ENCODE results near the gene RAMACL.
"Not testable (repeated sequence)": the region's sequence is repeated elsewhere in the genome, so short reads cannot be mapped to it uniquely, and the experiment has no call there.

The RAMACL gene

GRCh38 chr6:166553563-166554271 is 32.8 kb downstream of the RAMACL start:
- Histone ChIP-seq H3K9me3 (ENCODE audit: control insufficient read depth, insufficient read depth, low read length) (no peaks in the 10 kb centered on the region), H3K9ac (ENCODE audit: low read depth, low read length) (no peak overlapping the region), H3K4me1 (ENCODE audit: insufficient read depth, low read length) (peaks cover 12% of the 10 kb centered on the region), H3K36me3 (ENCODE audit: insufficient read depth, low read length) (no peaks in the 10 kb centered on the region)

GRCh38 chr6:166552600-166552999 is 33.9 kb downstream of the RAMACL start:
- Histone ChIP-seq H3K9ac (ENCODE audit: low read depth, low read length) (no peak overlapping the region), H3K36me3 (ENCODE audit: insufficient read depth, low read length) (no peaks in the 10 kb centered on the region), H3K4me1 (ENCODE audit: insufficient read depth, low read length) (peaks cover 12% of the 10 kb centered on the region), H3K9me3 (ENCODE audit: control insufficient read depth, insufficient read depth, low read length) (no peaks in the 10 kb centered on the region)

- Histone ChIP-seq H3K9me3 (ENCODE audit: control insufficient read depth, insufficient read depth, low read length) (no peaks in the 10 kb centered on the region), H3K36me3 (ENCODE audit: insufficient read depth, low read length) (no peaks in the 10 kb centered on the region), H3K9ac (ENCODE audit: low read depth, low read length) (no peak overlapping the region), H3K4me1 (ENCODE audit: insufficient read depth, low read length) (peaks cover 12% of the 10 kb centered on the region)
Measured at GRCh38 chr6:166551754-166552495, 34.6 kb downstream of the RAMACL start.

GRCh38 chr6:166546653-166547052 is 39.8 kb downstream of the RAMACL start:
- no peak overlapping the region for H3K9ac ChIP-seq (ENCODE audit: low read depth, low read length)
- peaks cover 20% of the 10 kb centered on the region for H3K4me1 ChIP-seq (ENCODE audit: insufficient read depth, low read length)
- no peaks in the 10 kb centered on the region for H3K9me3 ChIP-seq (ENCODE audit: control insufficient read depth, insufficient read depth, low read length)
- H3K36me3 ChIP-seq (ENCODE audit: insufficient read depth, low read length): no peaks in the 10 kb centered on the region

GRCh38 chr6:166545156-166546034 is 41.1 kb downstream of the RAMACL start:
- Histone ChIP-seq H3K9ac (ENCODE audit: low read depth, low read length) (no peak overlapping the region), H3K4me1 (ENCODE audit: insufficient read depth, low read length) (peaks cover 24% of the 10 kb centered on the region), H3K36me3 (ENCODE audit: insufficient read depth, low read length) (no peaks in the 10 kb centered on the region), H3K9me3 (ENCODE audit: control insufficient read depth, insufficient read depth, low read length) (no peaks in the 10 kb centered on the region)

GRCh38 chr6:166544296-166544605 is 42.2 kb downstream of the RAMACL start:
- Histone ChIP-seq H3K9ac (ENCODE audit: low read depth, low read length) (no peak overlapping the region), H3K36me3 (ENCODE audit: insufficient read depth, low read length) (no peaks in the 10 kb centered on the region), H3K4me1 (ENCODE audit: insufficient read depth, low read length) (peaks cover 29% of the 10 kb centered on the region), H3K9me3 (ENCODE audit: control insufficient read depth, insufficient read depth, low read length) (no peaks in the 10 kb centered on the region)

- no peak overlapping the region for H3K9ac ChIP-seq (ENCODE audit: low read depth, low read length)
- H3K36me3 ChIP-seq (ENCODE audit: insufficient read depth, low read length): no peaks in the 10 kb centered on the region
- no peaks in the 10 kb centered on the region for H3K9me3 ChIP-seq (ENCODE audit: control insufficient read depth, insufficient read depth, low read length)
- peaks cover 29% of the 10 kb centered on the region for H3K4me1 ChIP-seq (ENCODE audit: insufficient read depth, low read length)
Measured at GRCh38 chr6:166543603-166544295, 42.7 kb downstream of the RAMACL start.

- Histone ChIP-seq H3K9me3 (ENCODE audit: control insufficient read depth, insufficient read depth, low read length) (no peaks in the 10 kb centered on the region), H3K4me1 (ENCODE audit: insufficient read depth, low read length) (peaks cover 29% of the 10 kb centered on the region), H3K36me3 (ENCODE audit: insufficient read depth, low read length) (no peaks in the 10 kb centered on the region), H3K9ac (ENCODE audit: low read depth, low read length) (no peak overlapping the region)
Measured at GRCh38 chr6:166542580-166542912, 43.9 kb downstream of the RAMACL start.

- Histone ChIP-seq H3K4me1 (ENCODE audit: insufficient read depth, low read length) (peaks cover 29% of the 10 kb centered on the region), H3K9me3 (ENCODE audit: control insufficient read depth, insufficient read depth, low read length) (no peaks in the 10 kb centered on the region), H3K36me3 (ENCODE audit: insufficient read depth, low read length) (no peaks in the 10 kb centered on the region), H3K9ac (ENCODE audit: low read depth, low read length) (no peak overlapping the region)
Measured at GRCh38 chr6:166541876-166542579, 44.5 kb downstream of the RAMACL start.

- H3K9ac ChIP-seq (ENCODE audit: low read depth, low read length): no peak overlapping the region
Measured at GRCh38 chr6:166541366-166541765, 45.1 kb downstream of the RAMACL start.

GRCh38 chr6:166540631-166541331 is 45.7 kb downstream of the RAMACL start:
- no peaks in the 10 kb centered on the region for H3K36me3 ChIP-seq (ENCODE audit: insufficient read depth, low read length)
- H3K9ac ChIP-seq (ENCODE audit: low read depth, low read length): no peak overlapping the region
- peaks cover 29% of the 10 kb centered on the region for H3K4me1 ChIP-seq (ENCODE audit: insufficient read depth, low read length)
- no peaks in the 10 kb centered on the region for H3K9me3 ChIP-seq (ENCODE audit: control insufficient read depth, insufficient read depth, low read length)

More at GRCh38 chr6:166541366-166541765, 45.1 kb downstream of the RAMACL start:
- no peaks in the 10 kb centered on the region for H3K36me3 ChIP-seq (ENCODE audit: insufficient read depth, low read length)
- no peaks in the 10 kb centered on the region for H3K9me3 ChIP-seq (ENCODE audit: control insufficient read depth, insufficient read depth, low read length)
- peaks cover 29% of the 10 kb centered on the region for H3K4me1 ChIP-seq (ENCODE audit: insufficient read depth, low read length)

GRCh38 chr6:166539543-166539942 is 46.9 kb downstream of the RAMACL start:
- peaks cover 29% of the 10 kb centered on the region for H3K4me1 ChIP-seq (ENCODE audit: insufficient read depth, low read length)
- no peaks in the 10 kb centered on the region for H3K36me3 ChIP-seq (ENCODE audit: insufficient read depth, low read length)
- H3K9ac ChIP-seq (ENCODE audit: low read depth, low read length): no peak overlapping the region
- H3K9me3 ChIP-seq (ENCODE audit: control insufficient read depth, insufficient read depth, low read length): no peaks in the 10 kb centered on the region

- H3K4me1 ChIP-seq (ENCODE audit: insufficient read depth, low read length): peaks cover 27% of the 10 kb centered on the region
- H3K36me3 ChIP-seq (ENCODE audit: insufficient read depth, low read length); H3K9ac ChIP-seq (ENCODE audit: low read depth, low read length): not testable (repeated sequence)
Measured at GRCh38 chr6:166539011-166539385, 47.5 kb downstream of the RAMACL start.

More at GRCh38 chr6:166539011-166539385, 47.5 kb downstream of the RAMACL start:
- H3K9me3 ChIP-seq (ENCODE audit: control insufficient read depth, insufficient read depth, low read length): not testable (repeated sequence)

Measured in ES-I3 (cell line).